B cell (primary cell): ENCODE measurements around the gene RASGRP2. TPM values are rescaled to one million over a fixed set of nuclear protein-coding genes. Genes with fewer than 3 reads are reported as not detected.

ENCODE experiments used
- ATAC-seq: fragments of 200-7000 bp; cut with Tn5 transposase; one replicate; pipeline ENCODE4 v1.10.0; 2021; ENCODE audit warnings: low read depth, mild to moderate bottlenecking, moderate number of reproducible peaks, moderate library complexity
- CTCF ChIA-PET: fragments of 350-600 bp; sonication (Branson Sonifier 250); formaldehyde crosslinking; loops from one replicate; lab custom pipeline; 2021; ENCODE audit warnings: antibody characterized with exemption, inconsistent platforms; lab: Charles Lee
- POLR2A ChIA-PET: fragments of 350-600 bp; sonication (Branson Sonifier 250); formaldehyde crosslinking; loops from one replicate; lab custom pipeline; 2021; ENCODE audit warnings: antibody characterized with exemption; lab: Charles Lee
- DNase-seq: peaks from one replicate; pipeline ENCODE4 v3.0.0; 2013
- H2AFZ ChIP-seq: 2 replicates; pipeline ENCODE4 v1.6.1; 2012; ENCODE audit warnings: mild to moderate bottlenecking, low read depth, low read length; ENCODE audit not compliant: insufficient read depth, poor library complexity, severe bottlenecking
- H3K27ac ChIP-seq, 2 donors: 1 replicate in 1 of 2; 2 replicates in 1 of 2; pipeline ENCODE4 v1.5.1; 2012 to 2013; ENCODE audit warnings: low read length in 2 of 2, mild to moderate bottlenecking in 2 of 2, moderate library complexity in 1 of 2
- H3K27me3 ChIP-seq, 4 experiments: fragments of 200-600 bp in 1 of 4; sonication (generic) in 1 of 4; replicated peaks in 1 of 4; 1 replicate in 2 of 4; 2 replicates in 2 of 4; pipeline versions ENCODE4 v1.6.1 to v1.7.0; 2013 to 2016; ENCODE audit warnings: low read length in 3 of 4, mild to moderate bottlenecking in 2 of 4, mixed read lengths in 1 of 4, moderate library complexity in 1 of 4; ENCODE audit not compliant: insufficient read depth in 4 of 4, control insufficient read depth in 3 of 4; ENCODE audit errors: control extremely low read depth in 1 of 4
- H3K36me3 ChIP-seq, 2 experiments: replicated peaks in 1 of 2; 1 replicate in 1 of 2; 2 replicates in 1 of 2; pipeline versions ENCODE4 v1.6.1 to v1.7.1; 2013; ENCODE audit warnings: low read length in 1 of 2; ENCODE audit not compliant: insufficient read depth in 2 of 2, control insufficient read depth in 1 of 2; ENCODE audit errors: control extremely low read depth in 1 of 2, extremely low read depth in 1 of 2
- H3K4me1 ChIP-seq, 2 donors: fragments of 200-600 bp in 1 of 2; sonication (generic) in 1 of 2; 1 replicate in 1 of 2; 2 replicates in 1 of 2; pipeline versions ENCODE4 v1.5.1 to v1.6.1; 2013 to 2017; ENCODE audit warnings: low read length in 2 of 2; ENCODE audit not compliant: control insufficient read depth in 2 of 2, insufficient read depth in 2 of 2
- H3K4me2 ChIP-seq: replicated peaks from 2 replicates; pipeline ENCODE3; 2012; ENCODE audit warnings: mild to moderate bottlenecking, low read depth, low read length; ENCODE audit not compliant: poor library complexity, severe bottlenecking
- H3K4me3 ChIP-seq, 5 experiments: fragments of 200-600 bp in 1 of 5; sonication (generic) in 1 of 5; 1 replicate in 3 of 5; 2 replicates in 2 of 5; pipeline versions ENCODE4 v1.5.1 to v1.7.0; 2011 to 2016; ENCODE audit warnings: low read length in 4 of 5, mild to moderate bottlenecking in 4 of 5, low read depth in 2 of 5, control low read depth in 1 of 5, moderate library complexity in 1 of 5; ENCODE audit not compliant: insufficient read depth in 1 of 5; ENCODE audit errors: control extremely low read depth in 1 of 5, extremely low read depth in 1 of 5
- H3K79me2 ChIP-seq: fragments of 200-600 bp; sonication (generic); one replicate; pipeline ENCODE4 v1.6.0; 2016; ENCODE audit warnings: low read length; ENCODE audit not compliant: control insufficient read depth, insufficient read depth
- H3K9ac ChIP-seq: fragments of 200-600 bp; sonication (generic); 2 replicates; pipeline ENCODE4 v1.6.1; 2017; ENCODE audit warnings: mild to moderate bottlenecking, low read length, moderate library complexity
- H3K9me3 ChIP-seq, 3 donors: one replicate each; pipeline versions ENCODE4 v1.6.1 to v1.7.1; 2013; ENCODE audit warnings: low read length in 2 of 3; ENCODE audit not compliant: control insufficient read depth in 2 of 3, insufficient read depth in 1 of 3; ENCODE audit errors: control extremely low read depth in 1 of 3
- H4K20me1 ChIP-seq: 2 replicates; pipeline ENCODE4 v1.6.0; 2012; ENCODE audit warnings: mild to moderate bottlenecking, low read length; ENCODE audit not compliant: insufficient read depth, control insufficient read depth, poor library complexity, severe bottlenecking
- H3K27ac Mint-ChIP-seq: one replicate; pipeline ENCODE4 v1.8.0; 2021; ENCODE audit warnings: mixed read lengths
- H3K27me3 Mint-ChIP-seq: one replicate; pipeline ENCODE4 v1.8.0; 2021; ENCODE audit warnings: mixed read lengths
- H3K4me1 Mint-ChIP-seq: one replicate; pipeline ENCODE4 v1.8.0; 2021; ENCODE audit warnings: mixed read lengths
- H3K4me3 Mint-ChIP-seq: one replicate; pipeline ENCODE4 v1.8.0; 2021; ENCODE audit warnings: mixed read lengths
- H3K9me3 Mint-ChIP-seq: one replicate; pipeline ENCODE4 v1.8.0; 2022; ENCODE audit warnings: mixed read lengths; ENCODE audit not compliant: insufficient read depth
- EZH2 ChIP-seq: IDR thresholded peaks from 2 replicates; pipeline ENCODE4 v1.6.1; 2012; ENCODE audit warnings: borderline replicate concordance, low read depth, mild to moderate bottlenecking, moderate library complexity, low read length; ENCODE audit not compliant: insufficient read depth, poor library complexity, severe bottlenecking
- WGBS: methylation state at CpG from one replicate; pipeline ENCODE4 v1.1.5; 2013; ENCODE audit warnings: missing lambda C conversion rate; ENCODE audit not compliant: insufficient coverage; 5-methylcytosine and 5-hydroxymethylcytosine counted together
- intact Hi-C: fragments of 100-400 bp; cut with micrococcal nuclease; formaldehyde crosslinking; loops from one replicate; pipeline ENCODE4 v1.10.0; 2022
- polyA plus RNA-seq: library from polyadenylated mRNA; depleted of rRNA; stranded (reverse); fragments of >200 nt; gene quantifications from 2 replicates; pipeline ENCODE4 v1.2.3, GENCODE V29; 2012
- total RNA-seq, 2 donors: library from RNA; stranded (reverse); fragments of 120-200 nt in 1 of 2; gene quantifications; 1 replicate in 1 of 2; 2 replicates in 1 of 2; pipeline versions ENCODE4 v1.2.3 to v1.2.4, GENCODE V29; 2013 to 2022
- TF ChIP-seq, protein P1 (sequence below): fragments of 200-600 bp; IDR thresholded peaks from one replicate; pipeline ENCODE4 v1.8.0; 2022; ENCODE audit warnings: antibody characterized with exemption, mild to moderate bottlenecking

The RASGRP2 gene
- total and polyA plus RNA-seq, 2 donors (not counting 1 experiment from before 2014, with no cell fraction given): 628 to 1,139 TPM

DNA sequence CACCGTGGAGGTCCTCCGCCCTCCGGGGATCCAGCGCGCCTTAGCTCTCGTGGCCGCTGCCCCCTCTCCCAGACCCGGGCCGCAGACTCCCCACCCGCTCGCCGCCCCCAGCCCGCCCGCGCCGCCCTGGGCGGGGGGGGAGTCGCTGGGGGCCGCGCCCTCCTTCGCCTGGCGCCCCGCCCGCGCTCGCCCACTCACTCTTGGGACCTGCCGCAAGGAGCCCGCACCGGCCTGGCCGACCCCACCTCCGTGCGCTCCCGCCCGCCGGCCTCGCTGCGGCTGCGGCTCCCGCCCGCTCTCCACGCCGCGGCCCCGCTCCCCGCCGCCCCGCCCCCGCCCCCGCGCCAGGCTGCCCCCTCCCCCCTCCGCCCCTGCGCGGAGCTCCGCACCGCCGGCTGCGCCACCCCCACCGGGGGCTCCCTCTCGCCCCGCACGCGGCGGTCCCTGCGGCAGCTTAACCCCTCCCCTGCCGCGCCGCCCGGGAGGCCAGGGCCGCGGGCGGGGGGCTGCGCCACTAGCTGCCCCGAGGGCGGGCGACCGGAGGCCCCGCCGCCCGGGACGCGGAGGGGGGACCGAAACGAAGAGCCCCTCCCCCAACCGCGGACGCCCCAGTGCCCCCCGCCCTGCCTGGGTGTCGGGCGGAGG is 724 bp upstream of the RASGRP2 start:
- no peak for DNase-seq
- peaks cover 22 to 42% of the 10 kb centered on the region in 2 donors for H3K4me1 ChIP-seq
- H3K36me3 ChIP-seq: peaks cover 0 to 26% of the 10 kb centered on the region in 2 experiments
- peak overlapping the region; percentile 71 to 99 (median 86) for H3K4me3 ChIP-seq
- WGBS: under 1% methylated on average over 61 of the region's 89 CpGs
- Mint-ChIP-seq H3K27ac (peak overlapping the region; percentile 100), H3K27me3 (no peaks in the 10 kb centered on the region), H3K4me3 (peak overlapping the region; percentile 97), H3K4me1 (peaks cover 55% of the 10 kb centered on the region), H3K9me3 (no peaks in the 10 kb centered on the region)
- H3K79me2 ChIP-seq: peaks cover 46% of the 10 kb centered on the region
- H4K20me1 ChIP-seq: peaks cover 44% of the 10 kb centered on the region
- H3K9me3 ChIP-seq: no peaks in the 10 kb centered on the region
- TF ChIP-seq EZH2: no peak
- TF ChIP-seq, protein P1, sequence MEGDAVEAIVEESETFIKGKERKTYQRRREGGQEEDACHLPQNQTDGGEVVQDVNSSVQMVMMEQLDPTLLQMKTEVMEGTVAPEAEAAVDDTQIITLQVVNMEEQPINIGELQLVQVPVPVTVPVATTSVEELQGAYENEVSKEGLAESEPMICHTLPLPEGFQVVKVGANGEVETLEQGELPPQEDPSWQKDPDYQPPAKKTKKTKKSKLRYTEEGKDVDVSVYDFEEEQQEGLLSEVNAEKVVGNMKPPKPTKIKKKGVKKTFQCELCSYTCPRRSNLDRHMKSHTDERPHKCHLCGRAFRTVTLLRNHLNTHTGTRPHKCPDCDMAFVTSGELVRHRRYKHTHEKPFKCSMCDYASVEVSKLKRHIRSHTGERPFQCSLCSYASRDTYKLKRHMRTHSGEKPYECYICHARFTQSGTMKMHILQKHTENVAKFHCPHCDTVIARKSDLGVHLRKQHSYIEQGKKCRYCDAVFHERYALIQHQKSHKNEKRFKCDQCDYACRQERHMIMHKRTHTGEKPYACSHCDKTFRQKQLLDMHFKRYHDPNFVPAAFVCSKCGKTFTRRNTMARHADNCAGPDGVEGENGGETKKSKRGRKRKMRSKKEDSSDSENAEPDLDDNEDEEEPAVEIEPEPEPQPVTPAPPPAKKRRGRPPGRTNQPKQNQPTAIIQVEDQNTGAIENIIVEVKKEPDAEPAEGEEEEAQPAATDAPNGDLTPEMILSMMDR: no peak
- H2AFZ ChIP-seq: peak overlapping the region; percentile 75
- peak; percentile 6 for ATAC-seq
- peak overlapping the region; percentile 99 for H3K4me2 ChIP-seq
- no peaks in the 10 kb centered on the region for H3K27me3 ChIP-seq
- ChIA-PET CTCF (interaction anchor here (0.7 to 13.7 kb wide), 15 partner anchors 9 to 148 kb away, joined by 3 to 280 read pairs (median 10); partner anchors contain the start of genes CDC42BPG, MAP4K2 and SF1), POLR2A (interaction anchor here (0.6 to 8.9 kb wide), 21 partner anchors 11 to 960 kb away, joined by 3 to 175 read pairs (median 4); partner anchors contain the start of genes CDC42BPG, EHD1, FAU and MAP4K2)
- intact Hi-C loops: loop anchor here (1.0 to 10.0 kb wide), 8 partner anchors 28 to 830 kb away; partner anchors contain the start of genes CDC42BPG, EHBP1L1, EHD1 and FAM89B
- peak overlapping the region; percentile 94 for H3K9ac ChIP-seq
- peak overlapping the region; percentile 97 to 98 for H3K27ac ChIP-seq
